ENCODE data around the gene SORCS3.

- TF ChIP-seq POLR2A (IDR thresholded peaks at IDR 0.05; ENCODE audit: low read depth, low read length) (no peak), SPI1 (IDR thresholded peaks at IDR 0.05; ENCODE audit: low read depth, low read length) (no peak)
These were observed 617.6 kb downstream of the SORCS3 start for GRCh38 chr10:105258674-105259065.
